WTC11 (cell line): ENCODE results near the gene RBM8A.

Experiments
- CTCF ChIP-seq: fragments of 200-600 bp; IDR thresholded peaks from 2 replicates; pipeline ENCODE4 v1.8.0; 2022; ENCODE audit warnings: antibody characterized with exemption
- MAX ChIP-seq: sonication (generic); formaldehyde crosslinking; IDR thresholded peaks from 2 replicates; pipeline ENCODE4 v1.8.0; 2022; ENCODE audit warnings: mild to moderate bottlenecking, missing genetic modification reagents
- PRRX2 ChIP-seq: fragments of 250-450 bp; sonication (Bioruptor Pico); IDR thresholded peaks from 2 replicates; pipeline ENCODE4 v1.8.0; 2021; ENCODE audit warnings: mild to moderate bottlenecking
- ZNF263 ChIP-seq: sonication (generic); formaldehyde crosslinking; IDR thresholded peaks from 2 replicates; pipeline ENCODE4 v1.8.1; 2022; ENCODE audit warnings: low read depth, mild to moderate bottlenecking, moderate library complexity, missing genetic modification reagents

- no peak for TF ChIP-seq CTCF
- TF ChIP-seq MAX (CRISPR knock-in tag), result no peak
- TF ChIP-seq PRRX2 (CRISPR knock-in tag), result no peak
- TF ChIP-seq ZNF263 (CRISPR knock-in tag), result no peak
Measured at GRCh38 chr1:145949219-145949618, 21.9 kb upstream of the RBM8A start.
